Prostate gland (tissue), 2 donors: Measurements from ENCODE around the gene SELENOM.

Source experiments
- CTCF ChIP-seq, 4 experiments: fragments of 200-600 bp in 2 of 4; fragments of 450-650 bp in 2 of 4; sonication (generic) in 2 of 4; IDR thresholded peaks; 1 replicate in 3 of 4; 2 replicates in 1 of 4; pipeline ENCODE4 v1.5.1; 2016 to 2019; ENCODE audit warnings: antibody characterized with exemption in 4 of 4, mild to moderate bottlenecking in 2 of 4, moderate library complexity in 2 of 4
- POLR2A ChIP-seq: fragments of 450-650 bp; IDR thresholded peaks from one replicate; pipeline ENCODE4 v1.6.1; 2016; ENCODE audit warnings: antibody characterized with exemption, mild to moderate bottlenecking

- no peak for TF ChIP-seq CTCF (IDR thresholded peaks at IDR 0.05)
- no peak for TF ChIP-seq POLR2A
These were observed 10.6 kb downstream of the SELENOM start for GRCh38 chr22:31096657-31097279.
